Right ventricle myocardium inferior (tissue), 1 donor: ENCODE results near the gene CEP57L1. TPM values are rescaled to one million over a fixed set of nuclear protein-coding genes. Genes with fewer than 3 reads are reported as not detected.
"Not testable (repeated sequence)": the region's sequence is repeated elsewhere in the genome, so short reads cannot be mapped to it uniquely, and the experiment has no call there.

ENCODE experiments used
- ATAC-seq: fragments of 200-7000 bp; cut with Tn5 transposase; one replicate; pipeline ENCODE4 v1.9.1; 2020; ENCODE audit warnings: mild to moderate bottlenecking, moderate library complexity
- DNase-seq: peaks from one replicate; pipeline ENCODE4 v3.0.0; 2021; ENCODE audit errors: missing footprints
- intact Hi-C: fragments of 100-400 bp; cut with DNase I; formaldehyde crosslinking; loops from one replicate; pipeline ENCODE4 v1.11.0; 2022
- total RNA-seq: library from RNA; stranded (reverse); fragmentation: NEBNext Ultra II Directional; extraction: Animal tissue kit (Norgen Biotek cat#: 25700); gene quantifications from one replicate; pipeline ENCODE4 v1.2.1, GENCODE V29; 2021
- donor health status: DM: no; HTN: yes; CAD: no; lungs with severe emphysema.

Gene CEP57L1
- total RNA-seq, 1 donor from 2014 or later, result 7.7 TPM

- DNase-seq (peak; percentile 97), ATAC-seq (peak; percentile 95)
- intact Hi-C loops, result loop anchor here (1.0 to 5.0 kb wide), 3 partner anchors 123 to 289 kb away; no protein-coding TSS in a partner anchor
These were observed 781 bp upstream of the CEP57L1 start, which contains the start of gene SESN1 for GRCh38 chr6:109094416-109095035. Gene SESN1 (minus strand): TSS chr6:109094846. CDS start chr6:109094073, 773 bp downstream.

- no peak for DNase-seq
- intact Hi-C loops, result loop anchor here (1.0 kb wide), 1 partner anchor 288 kb away; no protein-coding TSS in a partner anchor
- no peak for ATAC-seq
These were observed 453 bp downstream of the CEP57L1 start for GRCh38 chr6:109095835-109096084.

GRCh38 chr6:109096208-109096607 lies 901 bp downstream of the CEP57L1 start:
- intact Hi-C loops, result no loop called here
- DNase-seq, result no peak
- no peak for ATAC-seq

GRCh38 chr6:109097661-109098060 lies 2.4 kb downstream of the CEP57L1 start:
- DNase-seq, result no peak
- intact Hi-C loops, result no loop called here
- no peak for ATAC-seq

- no peak for ATAC-seq
- intact Hi-C loops, result no loop called here
- DNase-seq, result no peak
These were observed 7.5 kb downstream of the CEP57L1 start for GRCh38 chr6:109102762-109103161.

- DNase-seq (no peak), ATAC-seq (no peak)
- intact Hi-C loops, result no loop called here
These were observed 8.6 kb downstream of the CEP57L1 start for GRCh38 chr6:109103942-109104341.

- intact Hi-C loops, result no loop called here
- ATAC-seq (no peak), DNase-seq (no peak)
These were observed 9.2 kb downstream of the CEP57L1 start for GRCh38 chr6:109104512-109104911.

GRCh38 chr6:109105681-109106080 lies 10.4 kb downstream of the CEP57L1 start:
- DNase-seq (no peak), ATAC-seq (no peak)
- intact Hi-C loops, result no loop called here

GRCh38 chr6:109109663-109110062 lies 14.4 kb downstream of the CEP57L1 start:
- DNase-seq, ATAC-seq, intact Hi-C loops: not testable (repeated sequence)

GRCh38 chr6:109112663-109113062 lies 17.4 kb downstream of the CEP57L1 start:
- intact Hi-C loops, DNase-seq, ATAC-seq: not testable (repeated sequence)

GRCh38 chr6:109117346-109118035 lies 22.2 kb downstream of the CEP57L1 start:
- ATAC-seq (peak; percentile 65), DNase-seq (no peak)
- intact Hi-C loops, result no loop called here

- intact Hi-C loops, result no loop called here
- DNase-seq (no peak), ATAC-seq (no peak)
These were observed 23.0 kb downstream of the CEP57L1 start for GRCh38 chr6:109118337-109118736.

GRCh38 chr6:109118871-109119354 lies 23.6 kb downstream of the CEP57L1 start:
- ATAC-seq (no peak), DNase-seq (no peak)
- intact Hi-C loops, result no loop called here

GRCh38 chr6:109121411-109121810 lies 26.1 kb downstream of the CEP57L1 start:
- DNase-seq (no peak), ATAC-seq (no peak)
- intact Hi-C loops, result no loop called here

GRCh38 chr6:109124219-109124618 lies 28.9 kb downstream of the CEP57L1 start:
- intact Hi-C loops, result no loop called here
- no peak for DNase-seq
- no peak for ATAC-seq

- no peak for DNase-seq
- intact Hi-C loops, result no loop called here
- no peak for ATAC-seq
These were observed 30.2 kb downstream of the CEP57L1 start for GRCh38 chr6:109125504-109125903.

- DNase-seq, result no peak
- ATAC-seq, result no peak
- intact Hi-C loops, result no loop called here
These were observed 34.8 kb downstream of the CEP57L1 start for GRCh38 chr6:109130065-109130464.

GRCh38 chr6:109135600-109135999 lies 40.3 kb downstream of the CEP57L1 start:
- intact Hi-C loops, DNase-seq, ATAC-seq: not testable (repeated sequence)

GRCh38 chr6:109136039-109136438 lies 40.7 kb downstream of the CEP57L1 start:
- ATAC-seq, DNase-seq, intact Hi-C loops: not testable (repeated sequence)

- DNase-seq, ATAC-seq, intact Hi-C loops: not testable (repeated sequence)
These were observed 41.2 kb downstream of the CEP57L1 start for GRCh38 chr6:109136530-109136929.
